GF-D8 (cell line): ENCODE data around the gene MYH3.

Experiments
- DNase-seq: peaks from one replicate; lab custom pipeline; 2025; lab: John Stamatoyannopoulos, UW

MYH3 gene

DNA sequence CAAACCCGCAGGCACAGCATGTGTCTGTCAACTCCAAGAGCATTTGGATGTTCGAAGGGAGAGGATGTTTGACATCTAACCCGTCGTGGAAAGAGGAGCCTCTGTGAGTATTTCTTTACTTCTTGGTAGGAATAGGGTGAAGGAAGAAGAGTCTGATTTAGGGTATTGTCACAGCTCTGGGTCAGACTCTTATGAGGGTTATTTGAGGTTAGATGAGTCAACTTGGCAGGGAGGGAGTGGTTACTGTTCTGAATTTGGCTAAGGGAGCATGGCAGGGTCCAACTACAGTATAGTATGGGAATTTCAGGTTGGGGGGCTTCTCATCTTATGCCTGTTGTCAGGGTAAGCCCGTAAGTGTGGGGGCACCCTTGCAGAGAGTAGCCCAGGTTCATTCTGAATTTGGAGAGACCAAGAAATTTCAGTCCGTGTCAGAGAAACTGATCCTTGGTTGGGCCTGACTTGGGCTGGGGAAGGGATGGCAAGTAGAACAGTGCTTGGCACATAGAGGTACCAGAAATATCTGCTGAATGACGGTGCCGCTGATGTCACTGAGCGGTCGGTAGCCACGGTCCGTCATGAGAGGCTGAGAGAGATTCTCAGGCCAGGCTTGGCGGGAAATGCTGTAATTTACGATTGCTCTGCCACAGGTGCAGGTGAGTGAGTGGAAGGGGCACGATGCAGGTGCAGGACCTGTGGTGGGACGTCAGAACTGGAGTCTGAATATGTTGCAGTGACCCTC is 43.2 kb downstream of the MYH3 start:
- DNase-seq, result no peak

DNA sequence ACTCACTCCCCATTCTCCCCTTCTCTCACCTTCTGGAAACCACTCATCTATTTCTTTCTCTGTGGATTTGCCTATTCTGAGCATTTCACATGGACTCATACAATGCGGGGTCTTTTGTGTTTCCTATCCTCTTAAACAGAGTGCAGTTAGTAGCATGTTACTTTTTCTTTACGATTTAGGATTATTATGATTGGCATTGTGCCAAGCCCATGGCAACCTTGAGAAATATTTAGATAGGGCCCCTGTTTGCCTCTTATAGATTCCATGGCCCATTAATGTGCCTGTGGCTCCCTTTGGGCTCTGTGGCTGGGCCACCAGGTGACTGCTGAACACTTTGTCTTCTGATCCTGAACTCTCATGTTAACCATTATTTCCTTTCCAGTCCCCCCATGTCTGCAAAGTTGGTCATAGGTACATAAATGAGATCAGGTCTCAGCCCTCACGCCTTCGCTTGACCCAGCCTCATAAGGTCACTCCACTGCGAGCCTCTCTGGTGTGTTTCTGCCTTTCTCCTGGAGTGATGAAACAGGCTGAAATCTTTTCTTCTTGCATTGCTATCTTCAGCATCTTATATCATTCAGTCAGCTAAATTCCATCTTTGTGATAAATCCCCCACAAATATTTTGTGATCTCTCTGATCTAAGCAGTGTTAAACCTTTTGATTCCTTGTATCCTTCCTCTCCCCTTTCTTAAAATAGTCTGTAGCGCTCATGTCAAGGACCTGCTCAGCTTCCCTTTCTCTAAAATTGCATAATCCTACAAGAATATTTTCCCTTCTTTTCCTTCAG is 44.0 kb downstream of the MYH3 start:
- DNase-seq, result no peak

DNA sequence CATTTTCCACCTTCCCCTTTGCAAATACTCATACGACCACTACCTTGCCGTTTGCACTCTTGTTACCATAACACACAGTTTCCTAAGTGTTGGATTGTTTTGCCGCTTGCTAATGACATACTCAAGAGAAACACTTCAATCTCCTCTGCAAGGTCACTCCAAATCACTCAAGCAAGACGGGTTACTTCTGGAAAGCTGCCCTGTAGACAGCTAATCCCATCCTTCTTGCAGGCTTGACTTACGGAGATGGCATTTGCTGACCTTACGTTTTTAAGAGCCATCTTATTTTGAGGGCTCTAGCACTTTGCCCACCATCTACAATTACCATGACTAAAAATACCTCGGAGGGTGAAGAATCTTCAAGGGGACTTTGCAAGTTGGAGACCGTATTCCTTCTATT is 46.2 kb downstream of the MYH3 start:
- no peak for DNase-seq

DNA sequence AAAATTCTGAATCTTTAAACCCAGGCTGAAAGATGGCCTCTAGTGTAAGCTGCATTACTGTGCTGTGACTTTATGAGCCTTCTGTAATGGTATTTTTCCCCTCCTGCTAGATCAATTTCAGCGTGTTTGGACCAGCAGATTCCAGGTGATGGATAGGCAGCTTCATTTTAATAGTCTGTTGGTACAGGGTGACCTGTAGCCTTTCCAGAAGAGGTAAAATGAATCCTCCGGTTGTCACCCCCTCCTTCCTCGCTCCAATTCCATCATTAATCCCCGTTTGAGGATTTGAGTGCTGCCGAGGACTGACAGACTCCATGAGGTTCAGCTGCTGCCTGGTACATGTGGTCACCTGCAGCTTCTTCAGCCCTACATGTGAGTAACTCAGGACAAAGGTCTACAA is 48.9 kb downstream of the MYH3 start:
- no peak for DNase-seq

DNA sequence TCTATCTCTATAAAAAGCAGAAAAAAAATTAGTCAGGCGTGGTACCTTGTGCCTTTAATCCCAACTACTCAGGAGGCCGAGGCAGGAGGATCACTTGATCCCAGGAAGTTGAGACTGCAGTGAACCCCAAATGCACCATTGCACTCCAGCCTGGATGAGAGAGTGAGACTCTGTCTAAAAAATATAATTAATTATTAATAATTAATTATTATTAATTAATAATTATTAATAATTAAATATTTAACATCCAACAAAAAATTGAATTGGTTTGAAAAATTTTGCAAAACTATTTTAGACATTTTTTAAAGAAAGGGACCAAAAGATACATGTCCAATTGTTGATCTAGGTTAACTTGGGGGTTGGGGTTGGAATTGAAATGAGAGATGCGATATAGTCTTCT is 51.0 kb downstream of the MYH3 start:
- DNase-seq, result no peak

DNA sequence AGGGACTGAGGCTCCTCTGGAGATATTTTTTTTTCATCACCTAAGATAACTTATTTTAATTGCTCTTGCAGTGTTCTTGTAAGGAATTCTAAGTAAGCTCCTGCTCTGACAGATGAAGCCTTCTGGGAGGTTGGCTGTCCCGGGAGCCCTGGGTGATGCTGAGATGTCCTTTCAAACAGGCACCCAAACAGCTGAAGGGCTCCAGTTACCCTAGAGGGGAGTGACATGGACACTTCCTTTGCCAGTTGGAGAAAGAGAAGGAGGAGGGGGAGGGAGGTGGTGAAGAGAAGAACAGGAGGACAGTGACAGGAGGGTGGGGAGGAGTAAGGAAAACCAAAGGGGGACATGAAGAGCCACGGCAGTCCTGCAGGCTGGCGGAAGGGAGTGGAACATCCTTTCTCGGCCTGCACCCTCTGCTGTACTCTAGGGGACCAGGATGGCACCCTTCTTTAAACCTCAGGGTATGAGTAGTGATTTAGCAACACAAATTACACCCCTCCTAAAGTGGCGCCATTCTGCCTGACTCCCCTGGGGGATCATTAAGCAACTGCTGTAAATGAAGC is 51.8 kb downstream of the MYH3 start:
- DNase-seq, result no peak

DNA sequence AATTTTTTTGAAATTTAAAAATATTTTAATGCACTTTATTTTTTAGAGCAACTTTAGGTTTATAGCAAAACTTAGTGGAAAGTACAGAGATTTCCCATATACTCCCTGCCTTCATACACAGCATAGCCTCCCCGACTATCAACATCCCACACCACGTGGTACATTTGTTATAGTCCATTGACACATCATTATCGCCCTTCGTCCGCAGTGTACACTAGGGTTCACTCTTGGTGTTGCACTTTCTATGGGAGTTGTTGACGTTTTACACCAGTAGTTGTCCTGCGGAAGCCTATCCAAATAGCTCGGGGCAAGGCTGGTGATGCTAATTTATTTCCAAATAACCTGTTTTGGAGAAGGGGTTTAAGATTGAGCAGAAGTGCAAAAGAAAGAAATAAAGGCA is 52.6 kb downstream of the MYH3 start:
- DNase-seq, result no peak

DNA sequence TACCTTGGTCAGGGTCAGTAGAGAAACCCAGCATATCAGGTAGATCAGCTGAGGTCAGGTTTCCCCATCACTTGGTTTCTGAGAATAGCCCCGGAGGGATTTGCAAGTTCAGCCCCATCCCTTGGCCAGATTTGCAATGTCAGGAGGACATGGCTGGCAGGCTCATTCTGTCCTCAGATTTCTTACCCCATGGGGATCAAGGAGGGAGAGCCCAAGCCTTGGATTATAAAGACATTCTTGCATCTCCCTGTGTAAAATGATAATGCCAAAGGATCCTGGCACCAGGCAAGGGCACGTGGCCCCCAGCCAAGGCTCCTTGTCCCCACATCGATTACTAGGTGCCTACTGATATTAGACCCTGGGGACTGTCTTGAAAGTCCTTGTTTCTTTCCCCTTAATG is 53.2 kb downstream of the MYH3 start:
- DNase-seq, result no peak

DNA sequence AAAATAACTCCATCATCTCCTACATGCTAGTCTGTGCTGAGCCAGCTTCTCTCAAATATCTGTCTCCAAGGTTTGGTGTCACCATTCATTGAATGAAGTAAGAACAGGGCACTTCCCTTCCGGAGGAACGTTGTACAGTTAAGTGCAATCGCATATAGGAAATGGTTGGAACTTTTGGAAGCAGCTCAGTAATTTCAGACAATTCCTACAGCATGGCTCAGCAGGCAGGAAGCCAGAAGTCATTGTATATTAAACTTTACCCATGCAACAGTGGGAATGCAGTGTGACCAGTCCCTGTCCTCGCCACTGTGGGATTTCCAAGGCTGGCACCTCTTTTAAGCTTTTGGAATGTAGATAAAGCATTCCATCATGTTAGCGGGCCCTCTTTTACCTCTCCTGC is 56.5 kb downstream of the MYH3 start:
- no peak for DNase-seq

DNA sequence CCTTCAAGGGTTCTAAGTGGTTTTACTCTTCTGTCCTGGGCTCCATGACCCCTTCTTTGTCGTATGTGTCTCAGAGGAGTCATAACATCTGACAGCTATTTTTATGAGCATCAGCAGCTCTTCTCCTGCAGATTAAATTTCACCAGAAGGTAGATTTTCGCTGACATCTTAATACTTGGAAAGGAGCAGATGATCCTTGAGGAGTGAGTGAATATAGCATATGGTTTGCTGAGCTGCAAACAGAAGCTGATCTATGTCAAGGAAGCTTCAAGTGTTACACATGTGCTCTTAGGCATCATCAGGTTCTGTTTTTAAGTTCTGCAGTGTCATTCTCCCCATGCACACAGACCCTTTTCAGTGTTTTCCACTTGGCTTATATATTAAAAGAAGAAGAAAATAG is 58.5 kb downstream of the MYH3 start:
- DNase-seq, result no peak

DNA sequence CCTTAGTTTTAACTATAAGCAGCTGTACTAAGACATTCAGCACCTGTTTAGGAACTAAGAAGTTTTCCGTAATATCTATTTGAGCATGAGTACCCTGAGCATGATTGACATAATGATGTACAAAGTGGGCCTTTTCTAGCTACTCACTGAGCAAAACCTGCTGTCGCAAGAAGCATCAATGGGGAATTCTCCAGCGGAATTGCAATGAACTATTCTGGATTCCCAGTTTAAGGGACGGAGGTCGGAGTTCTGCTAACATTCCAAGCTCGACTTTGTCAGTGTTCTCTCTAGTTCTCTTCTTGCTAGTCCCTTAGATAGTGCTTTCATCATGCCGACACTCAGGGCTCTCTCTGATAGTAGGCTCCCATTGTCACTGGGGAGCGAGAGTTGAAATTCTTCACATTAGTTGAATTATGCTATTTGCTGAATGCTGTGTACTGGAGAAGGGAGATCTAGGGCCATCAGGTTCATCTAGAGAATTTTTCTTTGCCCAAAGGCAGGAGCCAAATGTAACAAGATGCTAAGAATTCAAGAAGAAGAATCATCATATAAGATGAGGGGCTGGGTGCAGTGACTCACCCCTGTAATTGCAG is 67.5 kb downstream of the MYH3 start:
- DNase-seq, result no peak

DNA sequence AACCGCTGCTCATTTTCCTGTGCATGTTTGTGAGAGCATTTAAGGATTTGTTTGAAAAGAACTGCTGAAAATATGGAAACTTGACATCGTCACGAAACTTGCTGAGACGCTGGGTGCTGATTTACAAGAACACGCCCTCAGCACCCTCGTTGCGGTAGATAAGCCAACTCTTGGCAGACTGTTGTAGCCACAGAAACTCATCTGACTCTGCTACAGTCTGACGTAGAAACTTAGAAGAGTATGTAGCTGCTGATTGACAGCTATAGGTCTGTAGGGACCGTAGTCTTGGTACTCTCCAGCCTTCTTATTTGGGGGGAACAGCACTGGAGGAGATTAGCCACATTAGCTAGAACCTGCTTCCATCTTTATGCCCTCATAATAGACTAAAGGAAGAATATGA is 71.6 kb downstream of the MYH3 start:
- no peak for DNase-seq

DNA sequence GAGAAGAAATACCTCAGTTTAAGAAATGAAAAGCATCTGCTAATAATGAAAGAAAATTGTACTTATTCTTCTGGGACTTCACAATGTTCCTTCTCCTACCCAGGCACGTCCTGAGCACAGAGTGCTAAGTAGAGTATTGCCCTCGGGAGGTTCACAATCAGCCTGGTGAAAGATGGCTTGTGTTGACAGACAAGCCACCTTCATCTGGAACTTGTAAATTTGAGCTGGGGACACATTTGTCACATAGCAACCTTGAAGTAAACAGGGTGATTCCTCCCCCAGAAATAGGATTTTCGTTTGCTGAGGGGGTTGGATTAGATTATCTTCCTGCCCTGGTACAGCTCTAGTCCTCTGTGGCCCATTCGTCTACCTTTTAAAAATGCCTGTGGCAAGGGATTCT is 73.3 kb downstream of the MYH3 start:
- no peak for DNase-seq

DNA sequence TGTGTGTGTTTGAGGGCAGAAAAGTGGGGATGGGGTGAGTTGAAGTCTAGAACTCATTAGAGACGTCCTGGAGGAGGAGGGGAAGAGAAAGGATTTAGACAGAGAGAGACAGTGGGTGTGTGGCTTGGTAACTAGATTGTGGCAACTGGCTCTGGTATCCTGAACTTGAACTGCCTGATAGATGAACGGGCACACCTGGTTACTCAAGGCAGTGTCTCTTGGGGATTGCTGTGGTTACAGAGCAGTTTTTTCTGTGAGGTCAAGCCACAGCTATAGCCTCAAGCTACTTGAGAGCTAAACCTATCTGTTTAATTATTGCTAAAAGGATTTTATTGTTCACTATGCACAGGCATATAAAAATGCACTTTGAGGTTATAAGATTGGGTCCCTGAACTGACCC is 77.8 kb downstream of the MYH3 start:
- DNase-seq, result no peak
